ENCODE measurements around the gene SLC22A25. TPM values are rescaled to one million over a fixed set of nuclear protein-coding genes. Genes with fewer than 3 reads are reported as not detected.

Gene SLC22A25
- total and polyA plus RNA-seq, 2 of the 13 experiments (the other 11 are each of a cell fraction or from before 2014, with no cell fraction given), result 0.18 to 0.42 TPM

GRCh38 chr11:63250162-63251050 is 7.0 kb upstream of the SLC22A25 start (continued):
- TF ChIP-seq, protein P1, sequence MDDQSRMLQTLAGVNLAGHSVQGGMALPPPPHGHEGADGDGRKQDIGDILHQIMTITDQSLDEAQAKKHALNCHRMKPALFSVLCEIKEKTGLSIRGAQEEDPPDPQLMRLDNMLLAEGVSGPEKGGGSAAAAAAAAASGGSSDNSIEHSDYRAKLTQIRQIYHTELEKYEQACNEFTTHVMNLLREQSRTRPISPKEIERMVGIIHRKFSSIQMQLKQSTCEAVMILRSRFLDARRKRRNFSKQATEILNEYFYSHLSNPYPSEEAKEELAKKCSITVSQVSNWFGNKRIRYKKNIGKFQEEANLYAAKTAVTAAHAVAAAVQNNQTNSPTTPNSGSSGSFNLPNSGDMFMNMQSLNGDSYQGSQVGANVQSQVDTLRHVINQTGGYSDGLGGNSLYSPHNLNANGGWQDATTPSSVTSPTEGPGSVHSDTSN (CRISPR knock-in tag; IDR thresholded peaks at IDR 0.05; ENCODE audit: borderline replicate concordance), result no peak
- TF ChIP-seq ZNF569 (CRISPR knock-in tag; IDR thresholded peaks at IDR 0.05; ENCODE audit: borderline replicate concordance) (no peak), MIER3 (CRISPR knock-in tag; IDR thresholded peaks at IDR 0.05; ENCODE audit: borderline replicate concordance) (peak; percentile 98), ZNF598 (CRISPR knock-in tag; IDR thresholded peaks at IDR 0.05; ENCODE audit: borderline replicate concordance) (no peak), HIVEP1 (CRISPR knock-in tag; IDR thresholded peaks at IDR 0.05) (no peak), FIP1L1 (IDR thresholded peaks at IDR 0.05; ENCODE audit: borderline replicate concordance, insufficient read depth, low read depth, low read length) (no peak), ATRX (CRISPR knock-in tag; IDR thresholded peaks at IDR 0.05; ENCODE audit: borderline replicate concordance) (no peak), NKX3-1 (CRISPR knock-in tag; IDR thresholded peaks at IDR 0.05) (peak; percentile 60; the same call in 1 of the 2 replicates), SIN3B (IDR thresholded peaks at IDR 0.05; ENCODE audit: low read length) (no peak), IKZF4 (CRISPR knock-in tag; IDR thresholded peaks at IDR 0.05; ENCODE audit: borderline replicate concordance, low read depth, not compliant biosample characterization) (no peak), HMGA1 (CRISPR knock-in tag; conservative IDR thresholded peaks at IDR 0.05) (no peak), KDM2A (CRISPR knock-in tag; IDR thresholded peaks at IDR 0.05; ENCODE audit: borderline replicate concordance, low read depth) (no peak), MBNL3 (CRISPR knock-in tag; conservative IDR thresholded peaks at IDR 0.05) (no peak), MYNN (CRISPR knock-in tag; IDR thresholded peaks at IDR 0.05; ENCODE audit: low read depth) (no peak), GLMP (CRISPR knock-in tag; IDR thresholded peaks at IDR 0.05; ENCODE audit: borderline replicate concordance) (no peak), KLF13 (CRISPR knock-in tag; IDR thresholded peaks at IDR 0.05) (no peak), GABPA (IDR thresholded peaks at IDR 0.05; ENCODE audit: low read depth, low read length) (no peak), GABPA (CRISPR knock-in tag; IDR thresholded peaks at IDR 0.05; ENCODE audit: low read depth) (peak; percentile 49; the same call in 1 of the 2 replicates), IRF2 (CRISPR knock-in tag; IDR thresholded peaks at IDR 0.05) (peak; percentile 92), TOPORS (CRISPR knock-in tag; IDR thresholded peaks at IDR 0.05) (no peak; the same call in 1 of the 2 replicates), ATF1 (CRISPR knock-in tag; IDR thresholded peaks at IDR 0.05) (peak; percentile 64; the same call in 1 of the 2 replicates), ZNF766 (CRISPR knock-in tag; IDR thresholded peaks at IDR 0.05; ENCODE audit: borderline replicate concordance) (no peak), ZFP1 (CRISPR knock-in tag; IDR thresholded peaks at IDR 0.05) (peak; percentile 96), CHCHD3 (CRISPR knock-in tag; IDR thresholded peaks at IDR 0.05) (no peak)
- TF ChIP-seq, protein P2, sequence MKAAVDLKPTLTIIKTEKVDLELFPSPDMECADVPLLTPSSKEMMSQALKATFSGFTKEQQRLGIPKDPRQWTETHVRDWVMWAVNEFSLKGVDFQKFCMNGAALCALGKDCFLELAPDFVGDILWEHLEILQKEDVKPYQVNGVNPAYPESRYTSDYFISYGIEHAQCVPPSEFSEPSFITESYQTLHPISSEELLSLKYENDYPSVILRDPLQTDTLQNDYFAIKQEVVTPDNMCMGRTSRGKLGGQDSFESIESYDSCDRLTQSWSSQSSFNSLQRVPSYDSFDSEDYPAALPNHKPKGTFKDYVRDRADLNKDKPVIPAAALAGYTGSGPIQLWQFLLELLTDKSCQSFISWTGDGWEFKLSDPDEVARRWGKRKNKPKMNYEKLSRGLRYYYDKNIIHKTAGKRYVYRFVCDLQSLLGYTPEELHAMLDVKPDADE (CRISPR knock-in tag; IDR thresholded peaks at IDR 0.05), result no peak
- TF ChIP-seq, protein P3, sequence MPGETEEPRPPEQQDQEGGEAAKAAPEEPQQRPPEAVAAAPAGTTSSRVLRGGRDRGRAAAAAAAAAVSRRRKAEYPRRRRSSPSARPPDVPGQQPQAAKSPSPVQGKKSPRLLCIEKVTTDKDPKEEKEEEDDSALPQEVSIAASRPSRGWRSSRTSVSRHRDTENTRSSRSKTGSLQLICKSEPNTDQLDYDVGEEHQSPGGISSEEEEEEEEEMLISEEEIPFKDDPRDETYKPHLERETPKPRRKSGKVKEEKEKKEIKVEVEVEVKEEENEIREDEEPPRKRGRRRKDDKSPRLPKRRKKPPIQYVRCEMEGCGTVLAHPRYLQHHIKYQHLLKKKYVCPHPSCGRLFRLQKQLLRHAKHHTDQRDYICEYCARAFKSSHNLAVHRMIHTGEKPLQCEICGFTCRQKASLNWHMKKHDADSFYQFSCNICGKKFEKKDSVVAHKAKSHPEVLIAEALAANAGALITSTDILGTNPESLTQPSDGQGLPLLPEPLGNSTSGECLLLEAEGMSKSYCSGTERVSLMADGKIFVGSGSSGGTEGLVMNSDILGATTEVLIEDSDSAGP (CRISPR knock-in tag; IDR thresholded peaks at IDR 0.05; ENCODE audit: borderline replicate concordance), result no peak

Measured in HepG2 (cell line).